GM23338 (cell line): Measurements from ENCODE around the gene GSS. TPM values are rescaled to one million over a fixed set of nuclear protein-coding genes. Genes with fewer than 3 reads are reported as not detected.

Experiments used
- ATAC-seq: fragments of 200-7000 bp; cut with Tn5 transposase; 3 replicates; pipeline ENCODE4 v1.9.1; 2020
- DNase-seq: peaks from one replicate; pipeline ENCODE4 v3.0.0-alpha.2; 2015; ENCODE audit warnings: low spot score
- H2AFZ ChIP-seq: fragments of 200-600 bp; sonication (generic); 2 replicates; pipeline ENCODE4 v1.8.0; 2016; ENCODE audit warnings: antibody characterized with exemption, mild to moderate bottlenecking, moderate library complexity
- H3F3A ChIP-seq: fragments of 200-600 bp; sonication (generic); replicated peaks from 2 replicates; pipeline ENCODE4 v1.8.0; 2017; ENCODE audit warnings: antibody characterized with exemption, mixed run types, low read depth
- H3K27ac ChIP-seq: fragments of 200-600 bp; sonication (generic); 2 replicates; pipeline ENCODE4 v1.6.1; 2016; ENCODE audit warnings: low read depth
- H3K27me3 ChIP-seq: fragments of 200-600 bp; sonication (generic); 2 replicates; pipeline ENCODE4 v1.8.0; 2016; ENCODE audit warnings: mild to moderate bottlenecking, mixed run types, moderate library complexity; ENCODE audit not compliant: insufficient read depth
- H3K36me3 ChIP-seq: fragments of 200-600 bp; sonication (generic); 2 replicates; pipeline ENCODE4 v1.8.0; 2016; ENCODE audit warnings: mild to moderate bottlenecking; ENCODE audit not compliant: insufficient read depth
- H3K4me1 ChIP-seq: fragments of 200-600 bp; sonication (generic); 2 replicates; pipeline ENCODE4 v1.8.0; 2016; ENCODE audit warnings: mild to moderate bottlenecking, moderate library complexity; ENCODE audit not compliant: insufficient read depth
- H3K4me2 ChIP-seq: fragments of 200-600 bp; sonication (generic); 2 replicates; pipeline ENCODE4 v1.7.1; 2017; ENCODE audit warnings: mixed run types
- H3K4me3 ChIP-seq: fragments of 200-600 bp; sonication (generic); 2 replicates; pipeline ENCODE4 v1.6.1; 2016; ENCODE audit warnings: mixed run types
- H3K79me2 ChIP-seq: fragments of 200-600 bp; sonication (generic); replicated peaks from 2 replicates; pipeline ENCODE4 v1.8.0; 2017; ENCODE audit warnings: mild to moderate bottlenecking; ENCODE audit not compliant: insufficient read depth
- H3K9me2 ChIP-seq: fragments of 200-600 bp; sonication (generic); 2 replicates; pipeline ENCODE4 v1.8.0; 2017; ENCODE audit not compliant: insufficient read depth
- H4K20me1 ChIP-seq: fragments of 200-600 bp; sonication (generic); replicated peaks from 2 replicates; pipeline ENCODE4 v1.8.0; 2017; ENCODE audit warnings: mild to moderate bottlenecking; ENCODE audit not compliant: insufficient read depth
- H3K27ac Mint-ChIP-seq: 2 replicates; pipeline ENCODE4 v1.8.0; 2020; ENCODE audit warnings: inconsistent platforms, mild to moderate bottlenecking, moderate library complexity, mixed read lengths
- H3K27me3 Mint-ChIP-seq: 3 replicates; pipeline ENCODE4 v1.8.0; 2022; ENCODE audit warnings: low read depth, mild to moderate bottlenecking, moderate library complexity, mixed read lengths, inconsistent platforms; ENCODE audit not compliant: insufficient read depth, poor library complexity
- H3K36me3 Mint-ChIP-seq: 3 replicates; pipeline ENCODE4 v1.8.0; 2021; ENCODE audit warnings: low read depth, mild to moderate bottlenecking, inconsistent platforms, moderate library complexity, mixed read lengths
- H3K4me1 Mint-ChIP-seq: 3 replicates; pipeline ENCODE4 v1.8.0; 2020; ENCODE audit warnings: mild to moderate bottlenecking, inconsistent platforms, mixed read lengths
- H3K4me3 Mint-ChIP-seq: 3 replicates; pipeline ENCODE4 v1.8.0; 2021; ENCODE audit warnings: moderate library complexity, mild to moderate bottlenecking, inconsistent platforms, mixed read lengths
- H3K9me3 Mint-ChIP-seq: 3 replicates; pipeline ENCODE4 v1.8.0; 2020; ENCODE audit warnings: moderate library complexity, mild to moderate bottlenecking, inconsistent platforms, mixed read lengths
- CREB1 ChIP-seq: fragments of 250-450 bp; sonication (Bioruptor Pico); IDR thresholded peaks from 2 replicates; pipeline ENCODE4 v1.5.0; 2020; ENCODE audit warnings: low read depth, mild to moderate bottlenecking, moderate library complexity
- EZH2 ChIP-seq: fragments of 200-600 bp; sonication (generic); IDR thresholded peaks from one replicate; pipeline ENCODE4 v1.8.0; 2017; ENCODE audit warnings: antibody characterized with exemption, mild to moderate bottlenecking, low read depth; ENCODE audit not compliant: unreplicated experiment
- EZH2phosphoT487 ChIP-seq: fragments of 200-600 bp; sonication (generic); IDR thresholded peaks from one replicate; pipeline ENCODE4 v1.8.1; 2018; ENCODE audit warnings: antibody characterized with exemption; ENCODE audit not compliant: unreplicated experiment
- NANOG ChIP-seq: IDR thresholded peaks from 2 replicates; pipeline ENCODE4 v1.6.1; 2016; ENCODE audit warnings: antibody characterized with exemption, borderline replicate concordance
- POLR2AphosphoS5 ChIP-seq: IDR thresholded peaks from 2 replicates; pipeline ENCODE4 v1.6.1; 2016; ENCODE audit warnings: antibody characterized with exemption, low read depth
- ZNF114 ChIP-seq: fragments of 250-450 bp; sonication (Bioruptor Pico); IDR thresholded peaks from 2 replicates; pipeline ENCODE4 v1.5.0; 2020; ENCODE audit warnings: mild to moderate bottlenecking, moderate library complexity
- polyA plus RNA-seq: library from polyadenylated mRNA; unstranded; fragments of >200 nt; fragmentation: Nextera tagmentation; extraction: Ambion mirVana; gene quantifications from 2 replicates; pipeline ENCODE4 v1.2.1, GENCODE V29; 2016
- total RNA-seq: library from RNA; depleted of rRNA; stranded (reverse); fragments of >200 nt; shearing (Covaris generic); gene quantifications from 2 replicates; pipeline ENCODE4 v1.2.3, GENCODE V29; 2014
- TF ChIP-seq, protein P1 (sequence below): fragments of 250-450 bp; sonication (Bioruptor Pico); IDR thresholded peaks from 2 replicates; pipeline ENCODE4 v1.5.0; 2020; ENCODE audit warnings: mild to moderate bottlenecking, moderate library complexity
- TF ChIP-seq, protein P2 (sequence below): IDR thresholded peaks from 2 replicates; pipeline ENCODE4 v1.6.1; 2016; ENCODE audit warnings: antibody characterized with exemption

Gene GSS
- total and polyA plus RNA-seq, 2 experiments from 2014 or later: 34.0 to 63.3 TPM

DNA sequence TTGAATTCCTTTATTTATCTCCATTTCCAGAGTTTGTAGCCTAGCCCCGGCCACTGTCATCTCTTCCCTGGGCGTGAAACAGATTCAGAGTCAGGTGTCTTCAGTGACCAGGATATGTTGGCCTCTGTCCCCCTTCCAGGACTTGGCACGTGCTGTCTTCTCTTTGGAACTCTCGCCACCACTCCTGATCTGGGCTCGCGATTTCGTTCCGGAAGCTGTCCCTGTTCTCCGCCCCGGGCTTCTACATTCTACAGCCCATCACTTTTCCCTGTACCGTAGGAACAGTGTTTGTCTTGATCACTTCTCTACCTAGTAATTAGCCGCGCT is 739 bp downstream of the GSS start:
- 0 out of 3 replicates have a peak, but pooled peaks cover 2% of the 10 kb centered on the region for H3K36me3 Mint-ChIP-seq
- no peak overlapping the region for H3K27ac ChIP-seq
- no peaks in the 10 kb centered on the region for H3K79me2 ChIP-seq
- peak overlapping the region; percentile 94 for H3K27ac Mint-ChIP-seq
- no peak for TF ChIP-seq POLR2AphosphoS5
- no peak for TF ChIP-seq CREB1 (CRISPR knock-in tag)
- TF ChIP-seq NANOG: no peak
- TF ChIP-seq ZNF114 (CRISPR knock-in tag): no peak
- no peak for TF ChIP-seq EZH2
- TF ChIP-seq, protein P1, sequence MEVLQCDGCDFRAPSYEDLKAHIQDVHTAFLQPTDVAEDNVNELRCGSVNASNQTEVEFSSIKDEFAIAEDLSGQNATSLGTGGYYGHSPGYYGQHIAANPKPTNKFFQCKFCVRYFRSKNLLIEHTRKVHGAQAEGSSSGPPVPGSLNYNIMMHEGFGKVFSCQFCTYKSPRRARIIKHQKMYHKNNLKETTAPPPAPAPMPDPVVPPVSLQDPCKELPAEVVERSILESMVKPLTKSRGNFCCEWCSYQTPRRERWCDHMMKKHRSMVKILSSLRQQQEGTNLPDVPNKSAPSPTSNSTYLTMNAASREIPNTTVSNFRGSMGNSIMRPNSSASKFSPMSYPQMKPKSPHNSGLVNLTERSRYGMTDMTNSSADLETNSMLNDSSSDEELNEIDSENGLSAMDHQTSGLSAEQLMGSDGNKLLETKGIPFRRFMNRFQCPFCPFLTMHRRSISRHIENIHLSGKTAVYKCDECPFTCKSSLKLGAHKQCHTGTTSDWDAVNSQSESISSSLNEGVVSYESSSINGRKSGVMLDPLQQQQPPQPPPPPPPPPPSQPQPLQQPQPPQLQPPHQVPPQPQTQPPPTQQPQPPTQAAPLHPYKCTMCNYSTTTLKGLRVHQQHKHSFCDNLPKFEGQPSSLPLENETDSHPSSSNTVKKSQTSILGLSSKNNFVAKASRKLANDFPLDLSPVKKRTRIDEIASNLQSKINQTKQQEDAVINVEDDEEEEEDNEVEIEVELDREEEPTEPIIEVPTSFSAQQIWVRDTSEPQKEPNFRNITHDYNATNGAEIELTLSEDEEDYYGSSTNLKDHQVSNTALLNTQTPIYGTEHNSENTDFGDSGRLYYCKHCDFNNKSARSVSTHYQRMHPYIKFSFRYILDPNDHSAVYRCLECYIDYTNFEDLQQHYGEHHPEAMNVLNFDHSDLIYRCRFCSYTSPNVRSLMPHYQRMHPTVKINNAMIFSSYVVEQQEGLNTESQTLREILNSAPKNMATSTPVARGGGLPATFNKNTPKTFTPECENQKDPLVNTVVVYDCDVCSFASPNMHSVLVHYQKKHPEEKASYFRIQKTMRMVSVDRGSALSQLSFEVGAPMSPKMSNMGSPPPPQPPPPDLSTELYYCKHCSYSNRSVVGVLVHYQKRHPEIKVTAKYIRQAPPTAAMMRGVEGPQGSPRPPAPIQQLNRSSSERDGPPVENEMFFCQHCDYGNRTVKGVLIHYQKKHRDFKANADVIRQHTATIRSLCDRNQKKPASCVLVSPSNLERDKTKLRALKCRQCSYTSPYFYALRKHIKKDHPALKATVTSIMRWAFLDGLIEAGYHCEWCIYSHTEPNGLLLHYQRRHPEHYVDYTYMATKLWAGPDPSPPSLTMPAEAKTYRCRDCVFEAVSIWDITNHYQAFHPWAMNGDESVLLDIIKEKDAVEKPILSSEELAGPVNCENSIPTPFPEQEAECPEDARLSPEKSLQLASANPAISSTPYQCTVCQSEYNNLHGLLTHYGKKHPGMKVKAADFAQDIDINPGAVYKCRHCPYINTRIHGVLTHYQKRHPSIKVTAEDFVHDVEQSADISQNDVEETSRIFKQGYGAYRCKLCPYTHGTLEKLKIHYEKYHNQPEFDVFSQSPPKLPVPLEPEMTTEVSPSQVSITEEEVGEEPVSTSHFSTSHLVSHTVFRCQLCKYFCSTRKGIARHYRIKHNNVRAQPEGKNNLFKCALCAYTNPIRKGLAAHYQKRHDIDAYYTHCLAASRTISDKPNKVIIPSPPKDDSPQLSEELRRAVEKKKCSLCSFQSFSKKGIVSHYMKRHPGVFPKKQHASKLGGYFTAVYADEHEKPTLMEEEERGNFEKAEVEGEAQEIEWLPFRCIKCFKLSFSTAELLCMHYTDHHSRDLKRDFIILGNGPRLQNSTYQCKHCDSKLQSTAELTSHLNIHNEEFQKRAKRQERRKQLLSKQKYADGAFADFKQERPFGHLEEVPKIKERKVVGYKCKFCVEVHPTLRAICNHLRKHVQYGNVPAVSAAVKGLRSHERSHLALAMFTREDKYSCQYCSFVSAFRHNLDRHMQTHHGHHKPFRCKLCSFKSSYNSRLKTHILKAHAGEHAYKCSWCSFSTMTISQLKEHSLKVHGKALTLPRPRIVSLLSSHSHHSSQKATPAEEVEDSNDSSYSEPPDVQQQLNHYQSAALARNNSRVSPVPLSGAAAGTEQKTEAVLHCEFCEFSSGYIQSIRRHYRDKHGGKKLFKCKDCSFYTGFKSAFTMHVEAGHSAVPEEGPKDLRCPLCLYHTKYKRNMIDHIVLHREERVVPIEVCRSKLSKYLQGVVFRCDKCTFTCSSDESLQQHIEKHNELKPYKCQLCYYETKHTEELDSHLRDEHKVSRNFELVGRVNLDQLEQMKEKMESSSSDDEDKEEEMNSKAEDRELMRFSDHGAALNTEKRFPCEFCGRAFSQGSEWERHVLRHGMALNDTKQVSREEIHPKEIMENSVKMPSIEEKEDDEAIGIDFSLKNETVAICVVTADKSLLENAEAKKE (CRISPR knock-in tag): no peak
- TF ChIP-seq, protein P2, sequence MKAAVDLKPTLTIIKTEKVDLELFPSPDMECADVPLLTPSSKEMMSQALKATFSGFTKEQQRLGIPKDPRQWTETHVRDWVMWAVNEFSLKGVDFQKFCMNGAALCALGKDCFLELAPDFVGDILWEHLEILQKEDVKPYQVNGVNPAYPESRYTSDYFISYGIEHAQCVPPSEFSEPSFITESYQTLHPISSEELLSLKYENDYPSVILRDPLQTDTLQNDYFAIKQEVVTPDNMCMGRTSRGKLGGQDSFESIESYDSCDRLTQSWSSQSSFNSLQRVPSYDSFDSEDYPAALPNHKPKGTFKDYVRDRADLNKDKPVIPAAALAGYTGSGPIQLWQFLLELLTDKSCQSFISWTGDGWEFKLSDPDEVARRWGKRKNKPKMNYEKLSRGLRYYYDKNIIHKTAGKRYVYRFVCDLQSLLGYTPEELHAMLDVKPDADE: no peak
- no peak for TF ChIP-seq EZH2phosphoT487
- H3K36me3 ChIP-seq: peaks cover 5% of the 10 kb centered on the region; the same call in 1 of the 2 replicates
- peak overlapping the region; percentile 98 for H3K4me2 ChIP-seq
- H3K9me3 Mint-ChIP-seq: peaks cover 4% of the 10 kb centered on the region; the same call in 2 of the 3 replicates
- H3K4me1 ChIP-seq: peaks cover 32% of the 10 kb centered on the region
- H3K27me3 ChIP-seq: no peaks in the 10 kb centered on the region
- no peaks in the 10 kb centered on the region for H3K9me2 ChIP-seq
- DNase-seq (peak; percentile 42), ATAC-seq (peak; percentile 3; the same call in 1 of the 3 replicates)
- peak overlapping the region; percentile 80 for H3K4me3 ChIP-seq
- H4K20me1 ChIP-seq: no peaks in the 10 kb centered on the region; the same call in 1 of the 2 replicates
- peak overlapping the region; percentile 95 for H3K4me3 Mint-ChIP-seq
- peak overlapping the region; percentile 96 for H2AFZ ChIP-seq
- H3K4me1 Mint-ChIP-seq: peaks cover 37% of the 10 kb centered on the region
- H3F3A ChIP-seq: peaks cover 13% of the 10 kb centered on the region; the same call in 1 of the 2 replicates
- peaks cover 12% of the 10 kb centered on the region for H3K27me3 Mint-ChIP-seq
